ENCODE measurements around the gene CFAP65.

DNA sequence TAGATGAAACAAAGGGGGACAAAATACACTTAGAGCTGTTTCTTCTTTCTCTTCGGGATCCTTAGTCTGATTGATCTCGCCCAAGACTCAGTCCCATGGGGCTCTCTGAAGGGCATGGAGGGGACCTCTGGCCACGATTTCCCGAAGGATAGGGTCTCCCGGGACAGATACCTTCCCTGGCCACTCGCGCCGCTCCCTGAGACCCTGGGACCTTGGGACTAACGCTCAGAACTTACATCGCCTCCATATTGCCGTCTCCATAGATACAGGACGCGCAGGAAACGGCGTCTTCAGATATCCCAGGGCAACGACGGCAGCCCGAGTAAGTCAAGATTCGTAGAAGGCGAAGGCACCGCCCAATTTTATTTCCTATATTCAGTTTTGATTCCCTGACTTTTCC, at the start of gene CFAP65:
- TF ChIP-seq SUZ12 (IDR thresholded peaks at IDR 0.05), result no peak
- TF ChIP-seq SP1 (IDR thresholded peaks at IDR 0.05), result no peak
- no peak for TF ChIP-seq PKNOX1 (IDR thresholded peaks at IDR 0.05)
- TF ChIP-seq LEF1 (IDR thresholded peaks at IDR 0.05; ENCODE audit: borderline replicate concordance), result no peak
